SKM-1 treated with dmso at 0.1 percent for 144 hours (cell line): ENCODE measurements around the gene GGCX.
"Not testable (repeated sequence)": the region's sequence is repeated elsewhere in the genome, so short reads cannot be mapped to it uniquely, and the experiment has no call there.

Source experiments
- DNase-seq: peaks from one replicate; lab custom pipeline; 2025; ENCODE audit not compliant: unreplicated experiment; lab: John Stamatoyannopoulos, UW

Gene GGCX

GRCh38 chr2:85577063-85577385 is 15.7 kb upstream of the GGCX start:
- no peak for DNase-seq

- DNase-seq = no peak
These were observed 14.4 kb upstream of the GGCX start for GRCh38 chr2:85575739-85576138.

GRCh38 chr2:85566265-85566664 is 5.0 kb upstream of the GGCX start:
- DNase-seq = no peak

GRCh38 chr2:85564144-85564563 is 2.9 kb upstream of the GGCX start:
- DNase-seq = peak; percentile 89

- DNase-seq = no peak
These were observed 447 bp downstream of the GGCX start for GRCh38 chr2:85560812-85561279.

- not testable (repeated sequence) for DNase-seq
These were observed 928 bp downstream of the GGCX start for GRCh38 chr2:85560403-85560726.

- DNase-seq = no peak
These were observed 3.1 kb downstream of the GGCX start for GRCh38 chr2:85558160-85558559.

- no peak for DNase-seq
These were observed 4.2 kb downstream of the GGCX start for GRCh38 chr2:85557130-85557529.

- no peak for DNase-seq
These were observed 6.2 kb downstream of the GGCX start for GRCh38 chr2:85554980-85555612.

GRCh38 chr2:85553184-85553583 is 8.1 kb downstream of the GGCX start:
- DNase-seq = no peak

GRCh38 chr2:85551698-85552678 is 9.3 kb downstream of the GGCX start:
- DNase-seq = peak; percentile 88

- peak; percentile 91 for DNase-seq
These were observed 10.8 kb downstream of the GGCX start for GRCh38 chr2:85550486-85550885.

GRCh38 chr2:85549826-85550225 is 11.5 kb downstream of the GGCX start:
- DNase-seq = no peak

- no peak for DNase-seq
These were observed 12.2 kb downstream of the GGCX start for GRCh38 chr2:85549095-85549494.

GRCh38 chr2:85548608-85548900 is 12.7 kb downstream of the GGCX start:
- DNase-seq = no peak

GRCh38 chr2:85547859-85548607 is 13.3 kb downstream of the GGCX start:
- DNase-seq = no peak

- no peak for DNase-seq
These were observed 14.0 kb downstream of the GGCX start for GRCh38 chr2:85547089-85547858.

- no peak for DNase-seq
These were observed 15.5 kb downstream of the GGCX start for GRCh38 chr2:85545780-85546240.

- DNase-seq = not testable (repeated sequence)
These were observed 16.1 kb downstream of the GGCX start for GRCh38 chr2:85544915-85545779.

GRCh38 chr2:85544254-85544691 is 17.0 kb downstream of the GGCX start:
- DNase-seq = not testable (repeated sequence)
